PC-3 (cell line): ENCODE results near the gene FOXI1.

Source experiments
- EZH2 ChIP-seq: fragments of 300-600 bp; sonication (generic); IDR thresholded peaks from one replicate; pipeline ENCODE4 v1.6.1; 2017; ENCODE audit warnings: antibody characterized with exemption, mild to moderate bottlenecking, low read length; ENCODE audit not compliant: unreplicated experiment
- EZH2phosphoT487 ChIP-seq: fragments of 300-600 bp; sonication (generic); IDR thresholded peaks from 2 replicates; pipeline ENCODE4 v1.6.1; 2018; ENCODE audit warnings: mild to moderate bottlenecking, antibody characterized with exemption, low read length, borderline replicate concordance
- TF ChIP-seq, protein P1 (sequence below): fragments of 300-600 bp; sonication (generic); conservative IDR thresholded peaks from 2 replicates; pipeline ENCODE4 v1.5.1; 2017; ENCODE audit warnings: antibody characterized with exemption, low read depth, mild to moderate bottlenecking, low read length

GRCh38 chr5:170104299-170104698 is 1.4 kb upstream of the FOXI1 start:
- TF ChIP-seq, protein P1, sequence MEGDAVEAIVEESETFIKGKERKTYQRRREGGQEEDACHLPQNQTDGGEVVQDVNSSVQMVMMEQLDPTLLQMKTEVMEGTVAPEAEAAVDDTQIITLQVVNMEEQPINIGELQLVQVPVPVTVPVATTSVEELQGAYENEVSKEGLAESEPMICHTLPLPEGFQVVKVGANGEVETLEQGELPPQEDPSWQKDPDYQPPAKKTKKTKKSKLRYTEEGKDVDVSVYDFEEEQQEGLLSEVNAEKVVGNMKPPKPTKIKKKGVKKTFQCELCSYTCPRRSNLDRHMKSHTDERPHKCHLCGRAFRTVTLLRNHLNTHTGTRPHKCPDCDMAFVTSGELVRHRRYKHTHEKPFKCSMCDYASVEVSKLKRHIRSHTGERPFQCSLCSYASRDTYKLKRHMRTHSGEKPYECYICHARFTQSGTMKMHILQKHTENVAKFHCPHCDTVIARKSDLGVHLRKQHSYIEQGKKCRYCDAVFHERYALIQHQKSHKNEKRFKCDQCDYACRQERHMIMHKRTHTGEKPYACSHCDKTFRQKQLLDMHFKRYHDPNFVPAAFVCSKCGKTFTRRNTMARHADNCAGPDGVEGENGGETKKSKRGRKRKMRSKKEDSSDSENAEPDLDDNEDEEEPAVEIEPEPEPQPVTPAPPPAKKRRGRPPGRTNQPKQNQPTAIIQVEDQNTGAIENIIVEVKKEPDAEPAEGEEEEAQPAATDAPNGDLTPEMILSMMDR = no peak
- TF ChIP-seq EZH2phosphoT487 (no peak), EZH2 (no peak)
